ENCODE results near the gene DICER1. TPM values are rescaled to one million over a fixed set of nuclear protein-coding genes. Genes with fewer than 3 reads are reported as not detected.

Gene DICER1
- total and polyA plus RNA-seq, 7 donors = 7.2 to 41.5 (median 30.7) TPM

GRCh38 chr14:95146079-95146771 is 11.1 kb downstream of the DICER1 start:
- Histone ChIP-seq H3K4me3 (no peak overlapping the region), H3K27ac (no peak overlapping the region), H3K9me3 (peaks cover 9% of the 10 kb centered on the region), H3K27me3 (ENCODE audit: insufficient read depth in 3 of 3, low read length in 2 of 3) (no peaks in the 10 kb centered on the region), H3K4me1 (peaks cover 49% of the 10 kb centered on the region), H3K36me3 (ENCODE audit: insufficient read depth in 1 of 2, low read depth in 1 of 2) (no peaks in the 10 kb centered on the region)
- intact Hi-C loops (cut with DNase I) = no loop called here
- WGBS, 3 donors = 73 to 87% (median 75%) methylated on average over 10 of the region's 10 CpGs
- DNase-seq = no peak
- no peak for ATAC-seq
- TF ChIP-seq CTCF (IDR thresholded peaks at IDR 0.05) = no peak

GRCh38 chr14:95144849-95145248 is 12.5 kb downstream of the DICER1 start:
- ATAC-seq = no peak
- no peak overlapping the region for H3K4me3 ChIP-seq
- H3K9me3 ChIP-seq = peaks cover 9% of the 10 kb centered on the region
- no peaks in the 10 kb centered on the region for H3K36me3 ChIP-seq (ENCODE audit: insufficient read depth in 1 of 2, low read depth in 1 of 2)
- TF ChIP-seq CTCF (IDR thresholded peaks at IDR 0.05) = no peak
- no peak for DNase-seq
- intact Hi-C loops (cut with DNase I) = no loop called here
- H3K27ac ChIP-seq = no peak overlapping the region
- H3K27me3 ChIP-seq (ENCODE audit: insufficient read depth in 3 of 3, low read length in 2 of 3) = no peaks in the 10 kb centered on the region
- 70 to 97% (median 92%) methylated on average over 2 of the region's 2 CpGs for WGBS, 3 donors
- peaks cover 48% of the 10 kb centered on the region for H3K4me1 ChIP-seq

- H3K9me3 ChIP-seq = peaks cover 9% of the 10 kb centered on the region
- 72 to 79% (median 76%) methylated on average over 4 of the region's 4 CpGs for WGBS, 3 donors
- no peak for TF ChIP-seq CTCF (IDR thresholded peaks at IDR 0.05)
- H3K36me3 ChIP-seq (ENCODE audit: insufficient read depth in 1 of 2, low read depth in 1 of 2) = no peaks in the 10 kb centered on the region
- no peaks in the 10 kb centered on the region for H3K27me3 ChIP-seq (ENCODE audit: insufficient read depth in 3 of 3, low read length in 2 of 3)
- peaks cover 50% of the 10 kb centered on the region for H3K4me1 ChIP-seq
- DNase-seq = no peak
- peak overlapping the region; percentile 26 for H3K4me3 ChIP-seq
- intact Hi-C loops (cut with DNase I) = no loop called here
- no peak for ATAC-seq
- H3K27ac ChIP-seq = peak overlapping the region; percentile 43
Measured at GRCh38 chr14:95143808-95144620, 13.3 kb downstream of the DICER1 start.

- Histone ChIP-seq H3K27ac (no peak overlapping the region), H3K4me1 (peaks cover 54% of the 10 kb centered on the region), H3K4me3 (no peak overlapping the region), H3K27me3 (ENCODE audit: insufficient read depth in 3 of 3, low read length in 2 of 3) (no peaks in the 10 kb centered on the region), H3K36me3 (ENCODE audit: insufficient read depth in 1 of 2, low read depth in 1 of 2) (no peaks in the 10 kb centered on the region), H3K9me3 (peaks cover 9% of the 10 kb centered on the region)
- DNase-seq (no peak), ATAC-seq (no peak)
- intact Hi-C loops (cut with DNase I) = no loop called here
- 89 to 97% (median 96%) methylated on average over 2 of the region's 2 CpGs for WGBS, 3 donors
- TF ChIP-seq CTCF (IDR thresholded peaks at IDR 0.05) = no peak
Measured at GRCh38 chr14:95142208-95142607, 15.1 kb downstream of the DICER1 start.

Data from psoas muscle (tissue), 8 donors.